GM19240 (cell line): ENCODE data around the gene RTP1.
"Not testable (repeated sequence)": the region's sequence is repeated elsewhere in the genome, so short reads cannot be mapped to it uniquely, and the experiment has no call there.

ENCODE experiments used
- DNase-seq: peaks from one replicate; pipeline ENCODE4 v3.0.0; 2011; ENCODE audit warnings: low spot score; ENCODE audit not compliant: insufficient read length

Gene RTP1

GRCh38 chr3:187196573-187197334, 532 bp upstream of the RTP1 start:
- no peak for DNase-seq

DNA sequence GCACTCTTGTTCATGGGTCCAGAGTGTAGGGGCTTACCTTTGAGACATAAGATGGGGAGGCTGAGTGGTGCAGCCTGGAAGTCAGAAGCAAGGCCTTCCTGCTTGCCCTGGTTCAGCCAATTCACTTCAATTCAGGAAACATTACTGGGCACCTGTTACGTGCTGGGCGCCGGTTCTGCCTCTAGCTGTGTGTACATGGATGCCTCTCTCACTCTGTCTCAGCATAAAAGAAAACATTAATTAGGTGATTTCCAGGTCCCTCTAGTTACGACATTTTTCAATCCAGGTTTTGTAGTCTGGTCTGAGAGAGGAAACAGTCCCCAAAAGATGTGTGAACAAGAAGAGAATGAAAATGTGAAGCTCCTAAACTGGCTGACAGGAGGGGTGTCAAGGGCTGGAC, 1.2 kb downstream of the RTP1 start:
- DNase-seq = no peak

GRCh38 chr3:187199463-187200050, 2.3 kb downstream of the RTP1 start:
- not testable (repeated sequence) for DNase-seq

DNA sequence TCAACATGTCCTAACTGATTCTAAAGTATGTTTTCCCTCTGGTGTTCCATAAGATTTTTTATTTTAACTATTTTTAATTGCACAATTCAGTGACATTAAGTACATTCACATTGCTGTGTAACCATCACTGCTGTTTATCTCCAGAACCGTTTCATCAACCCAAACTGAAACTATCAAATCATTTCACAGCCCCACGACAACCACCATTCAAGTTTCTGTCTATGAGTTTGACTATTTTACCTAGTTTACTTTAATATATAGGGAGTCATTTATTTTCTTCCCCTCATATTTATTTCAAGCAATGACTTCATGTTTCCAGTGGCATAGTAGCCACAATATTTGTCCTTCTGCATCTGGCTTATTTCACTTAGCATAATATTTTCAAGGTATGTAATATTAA, 8.4 kb downstream of the RTP1 start:
- DNase-seq = no peak

GRCh38 chr3:187207062-187207461, 9.8 kb downstream of the RTP1 start:
- DNase-seq = no peak

DNA sequence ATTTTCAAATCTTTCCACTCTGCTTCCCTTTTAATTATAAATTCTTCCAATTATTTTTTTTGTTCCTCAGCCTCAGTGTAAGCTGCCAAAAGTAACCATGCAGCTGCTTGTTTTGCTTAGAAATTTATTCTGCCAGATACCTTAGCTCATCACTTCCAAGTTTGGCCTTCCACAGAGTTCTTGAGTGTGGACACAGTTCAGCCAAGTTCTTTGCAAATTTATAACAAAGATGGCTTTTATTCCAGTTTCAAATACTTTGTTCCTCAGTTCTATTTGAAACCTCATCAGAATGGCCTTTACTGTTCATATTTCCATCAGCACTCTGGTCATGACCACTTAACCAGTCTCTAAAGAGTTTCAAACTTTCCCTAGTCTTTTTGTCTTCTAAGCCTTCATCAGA, 10.3 kb downstream of the RTP1 start:
- no peak for DNase-seq

DNA sequence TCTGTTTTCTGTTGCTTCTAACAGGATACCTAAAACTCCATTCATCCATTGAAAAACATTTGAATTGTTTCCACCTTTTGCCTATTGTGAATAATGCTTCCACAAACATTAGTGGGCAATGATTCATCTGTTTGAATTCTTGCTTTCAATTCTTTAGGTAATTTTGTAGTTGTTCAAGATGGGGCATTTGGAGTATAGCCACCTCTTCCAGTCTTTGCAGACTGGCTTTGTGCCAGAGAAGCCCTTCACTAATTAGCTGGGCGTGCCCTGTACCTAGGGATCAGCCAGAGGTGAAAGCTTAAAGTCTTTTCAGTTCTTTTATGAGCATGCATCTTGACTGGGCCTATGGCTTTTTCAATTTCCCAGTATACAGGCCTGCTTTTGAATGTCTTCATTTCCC, 10.9 kb downstream of the RTP1 start:
- no peak for DNase-seq

DNA sequence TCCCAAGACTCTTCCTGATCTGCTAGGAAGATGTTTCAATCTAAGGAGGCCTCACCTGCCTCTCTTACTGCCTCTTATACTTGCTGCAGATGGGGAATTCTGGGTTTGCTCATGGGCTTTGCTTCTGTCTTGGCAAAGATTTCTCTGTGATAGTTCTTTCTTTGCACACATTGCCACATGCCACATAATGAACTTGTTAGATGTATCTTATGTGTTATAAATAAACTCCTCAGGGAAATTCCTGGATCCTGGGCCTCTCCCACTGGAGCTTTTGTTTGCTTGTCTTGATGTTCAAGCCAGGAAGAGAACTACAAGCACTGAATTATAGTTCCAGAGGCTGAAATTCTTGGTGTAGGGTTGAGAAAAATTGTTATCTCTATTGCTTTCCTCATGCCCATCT, 12.2 kb downstream of the RTP1 start:
- DNase-seq = no peak

- DNase-seq = no peak
These were observed 12.8 kb downstream of the RTP1 start for GRCh38 chr3:187210091-187210490.

- DNase-seq = no peak
These were observed 13.4 kb downstream of the RTP1 start for GRCh38 chr3:187210545-187211327.

DNA sequence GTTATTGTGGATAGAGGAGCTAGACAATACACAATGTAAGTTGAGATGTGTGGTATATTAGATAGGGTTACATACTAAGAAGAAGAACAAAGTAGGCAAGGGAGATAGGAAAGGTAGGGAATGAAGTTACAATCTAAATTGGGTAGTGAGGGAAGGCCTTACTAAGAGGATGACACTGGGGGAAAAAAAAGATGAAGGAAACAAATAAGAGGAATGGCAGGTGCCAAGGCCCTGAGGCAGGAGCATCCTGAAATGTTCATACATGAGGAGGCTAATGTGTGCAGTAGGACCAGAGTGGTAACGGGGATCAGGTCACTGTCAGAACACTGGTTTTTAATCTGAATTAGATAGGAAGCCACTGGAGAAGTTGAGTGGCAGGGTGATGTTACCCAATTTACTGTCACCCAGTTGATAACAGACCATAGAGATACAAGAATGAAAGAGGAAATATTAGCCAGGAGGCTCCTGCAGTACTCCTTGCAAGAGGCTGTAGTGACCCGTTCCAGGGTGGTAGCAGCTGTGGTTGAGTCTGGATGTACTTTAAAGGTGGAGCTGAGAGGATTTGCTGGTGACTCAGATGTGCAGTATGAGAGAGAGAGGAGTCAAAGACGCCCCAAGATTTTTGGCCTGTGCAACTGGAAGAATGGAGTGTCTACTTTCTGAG, 14.4 kb downstream of the RTP1 start:
- no peak for DNase-seq

- no peak for DNase-seq
These were observed 14.9 kb downstream of the RTP1 start for GRCh38 chr3:187212196-187212545.

GRCh38 chr3:187212705-187213104, 15.4 kb downstream of the RTP1 start:
- no peak for DNase-seq

GRCh38 chr3:187213616-187214015, 16.3 kb downstream of the RTP1 start:
- DNase-seq = no peak

GRCh38 chr3:187215460-187215859, 18.2 kb downstream of the RTP1 start:
- DNase-seq = no peak

GRCh38 chr3:187222801-187223200, 25.5 kb downstream of the RTP1 start:
- DNase-seq = no peak

DNA sequence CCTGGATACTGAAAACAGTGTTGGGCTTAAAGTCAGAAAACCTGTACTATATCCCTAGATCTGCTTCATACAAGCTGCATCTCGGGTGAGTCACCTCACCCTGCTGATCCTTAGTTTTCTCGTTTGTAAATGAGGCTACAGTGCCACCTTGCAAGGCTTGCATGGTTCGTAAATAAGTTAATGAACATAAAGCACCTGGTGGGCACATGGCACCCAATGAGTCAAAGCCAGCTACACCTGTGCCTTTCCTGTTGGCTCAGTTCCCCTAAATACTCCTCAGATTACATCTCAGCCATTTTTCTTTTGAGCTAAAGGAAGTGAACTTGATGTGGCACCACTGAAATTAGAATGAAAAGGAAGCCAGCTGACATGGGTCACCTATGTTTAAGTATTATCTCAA, 26.5 kb downstream of the RTP1 start:
- no peak for DNase-seq

DNA sequence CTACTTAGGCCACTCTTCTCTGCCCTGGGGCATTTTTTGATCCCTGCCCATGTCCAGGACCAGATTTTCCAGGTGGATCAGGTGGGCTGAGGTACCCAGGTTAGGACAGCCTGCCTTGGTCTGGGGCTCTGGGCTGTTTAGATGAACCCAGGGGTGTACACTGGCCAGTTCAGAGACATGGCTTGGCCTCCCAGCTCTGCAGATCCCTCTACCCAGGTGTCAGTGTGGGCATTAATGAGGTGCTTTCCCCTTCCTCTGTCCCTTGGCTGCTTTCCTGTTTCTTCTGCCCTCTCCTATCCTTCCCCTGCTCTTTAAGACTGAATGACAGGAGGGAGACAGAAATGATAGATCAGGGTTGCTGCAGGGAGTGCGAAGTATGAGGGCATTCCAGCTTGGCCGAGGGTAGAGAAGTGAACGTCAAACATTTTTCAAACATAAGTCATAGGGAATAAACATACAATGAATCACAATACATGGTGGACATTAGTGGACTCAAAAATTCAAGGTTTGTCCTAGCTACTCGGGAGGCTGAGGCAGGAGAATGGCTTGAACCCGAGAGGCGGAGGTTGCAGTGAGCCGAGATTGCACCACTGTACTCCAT, 30.5 kb downstream of the RTP1 start:
- no peak for DNase-seq

- DNase-seq = no peak
These were observed 31.5 kb downstream of the RTP1 start for GRCh38 chr3:187228740-187229139.

DNA sequence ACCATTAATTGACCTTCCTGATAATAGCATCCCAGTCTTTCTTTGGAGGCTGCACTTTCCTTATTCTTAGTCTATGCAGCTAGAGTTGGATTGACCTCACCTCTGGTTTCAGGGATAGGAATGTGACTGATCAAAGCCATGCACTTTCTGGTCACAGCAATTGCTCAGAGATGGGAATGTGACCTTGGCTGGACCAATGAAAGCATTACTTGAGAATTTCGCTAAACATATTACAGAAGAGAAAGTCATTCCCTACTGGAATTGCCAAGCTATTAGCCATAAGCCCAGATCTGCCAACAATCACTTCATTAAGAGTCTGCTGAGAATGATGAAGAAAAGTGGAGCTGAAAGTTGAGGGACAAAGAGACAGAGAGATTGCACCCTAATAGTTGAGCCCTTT, 32.7 kb downstream of the RTP1 start:
- DNase-seq = no peak

- DNase-seq = no peak
These were observed 39.7 kb downstream of the RTP1 start for GRCh38 chr3:187236962-187237361.

GRCh38 chr3:187237741-187238140, 40.5 kb downstream of the RTP1 start:
- no peak for DNase-seq
